ENCODE data around the gene DTD2.

The DTD2 gene

GRCh38 chr14:31486764-31487163 is 29.5 kb upstream of the DTD2 start:
- no peak for TF ChIP-seq TSHZ2 (CRISPR knock-in tag; IDR thresholded peaks at IDR 0.05)
- no peak for TF ChIP-seq ZNF565 (CRISPR knock-in tag; conservative IDR thresholded peaks at IDR 0.05; ENCODE audit: low read depth)
- no peak for TF ChIP-seq ZNF70 (CRISPR knock-in tag; IDR thresholded peaks at IDR 0.05)
- no peak for TF ChIP-seq CREB5 (CRISPR knock-in tag; IDR thresholded peaks at IDR 0.05; ENCODE audit: low read depth)
- no peak for ATAC-seq

GRCh38 chr14:31484754-31485153 is 27.4 kb upstream of the DTD2 start:
- no peak for ATAC-seq
- no peak for TF ChIP-seq SNAI2 (CRISPR knock-in tag; IDR thresholded peaks at IDR 0.05)
- no peak for TF ChIP-seq TCF4 (CRISPR knock-in tag; IDR thresholded peaks at IDR 0.05; ENCODE audit: borderline replicate concordance)
- no peak for TF ChIP-seq ZNF565 (CRISPR knock-in tag; conservative IDR thresholded peaks at IDR 0.05; ENCODE audit: low read depth)
- no peak for TF ChIP-seq ZFP30 (CRISPR knock-in tag; IDR thresholded peaks at IDR 0.05)
- no peak for TF ChIP-seq PPARA (CRISPR knock-in tag; IDR thresholded peaks at IDR 0.05; ENCODE audit: borderline replicate concordance)
- no peak for TF ChIP-seq TSHZ2 (CRISPR knock-in tag; IDR thresholded peaks at IDR 0.05)
- TF ChIP-seq ZC3H10 (CRISPR knock-in tag; IDR thresholded peaks at IDR 0.05), result no peak
- no peak for TF ChIP-seq POU6F1 (CRISPR knock-in tag; IDR thresholded peaks at IDR 0.05; ENCODE audit: borderline replicate concordance, low read depth)
- TF ChIP-seq ZFP3 (CRISPR knock-in tag; IDR thresholded peaks at IDR 0.05), result no peak
- no peak for TF ChIP-seq CSRNP3 (CRISPR knock-in tag; IDR thresholded peaks at IDR 0.05)
- no peak for TF ChIP-seq GLIS3 (CRISPR knock-in tag; IDR thresholded peaks at IDR 0.05)
- no peak for TF ChIP-seq ZNF8 (CRISPR knock-in tag; IDR thresholded peaks at IDR 0.05)
- TF ChIP-seq OSR1 (CRISPR knock-in tag; IDR thresholded peaks at IDR 0.05), result no peak
- no peak for TF ChIP-seq RARB (CRISPR knock-in tag; IDR thresholded peaks at IDR 0.05)
- no peak for TF ChIP-seq BACH2 (CRISPR knock-in tag; IDR thresholded peaks at IDR 0.05; ENCODE audit: borderline replicate concordance)

- ATAC-seq, result no peak
- TF ChIP-seq POU6F1 (CRISPR knock-in tag; IDR thresholded peaks at IDR 0.05; ENCODE audit: borderline replicate concordance, low read depth), result no peak
- TF ChIP-seq SNAI2 (CRISPR knock-in tag; IDR thresholded peaks at IDR 0.05), result no peak
- TF ChIP-seq RARB (CRISPR knock-in tag; IDR thresholded peaks at IDR 0.05), result no peak
- no peak for TF ChIP-seq CSRNP3 (CRISPR knock-in tag; IDR thresholded peaks at IDR 0.05)
- TF ChIP-seq OSR1 (CRISPR knock-in tag; IDR thresholded peaks at IDR 0.05), result no peak
- no peak for TF ChIP-seq ARNTL (CRISPR knock-in tag; IDR thresholded peaks at IDR 0.05; ENCODE audit: borderline replicate concordance, low read depth)
- TF ChIP-seq PATZ1 (CRISPR knock-in tag; IDR thresholded peaks at IDR 0.05; ENCODE audit: borderline replicate concordance), result no peak
- no peak for TF ChIP-seq TCF4 (CRISPR knock-in tag; IDR thresholded peaks at IDR 0.05; ENCODE audit: borderline replicate concordance)
- no peak for TF ChIP-seq CSDC2 (CRISPR knock-in tag; IDR thresholded peaks at IDR 0.05)
- TF ChIP-seq ZFP3 (CRISPR knock-in tag; IDR thresholded peaks at IDR 0.05), result no peak
- TF ChIP-seq ISL1 (CRISPR knock-in tag; IDR thresholded peaks at IDR 0.05), result no peak
These were observed 22.9 kb upstream of the DTD2 start for GRCh38 chr14:31480156-31480555.
